ENCODE results near the gene VAMP8. TPM values are rescaled to one million over a fixed set of nuclear protein-coding genes. Genes with fewer than 3 reads are reported as not detected.

Gene VAMP8
- total and polyA plus RNA-seq, 2 of the 8 experiments (the other 6 are each of a cell fraction or from before 2014, with no cell fraction given): 34.4 to 69.7 TPM

DNA sequence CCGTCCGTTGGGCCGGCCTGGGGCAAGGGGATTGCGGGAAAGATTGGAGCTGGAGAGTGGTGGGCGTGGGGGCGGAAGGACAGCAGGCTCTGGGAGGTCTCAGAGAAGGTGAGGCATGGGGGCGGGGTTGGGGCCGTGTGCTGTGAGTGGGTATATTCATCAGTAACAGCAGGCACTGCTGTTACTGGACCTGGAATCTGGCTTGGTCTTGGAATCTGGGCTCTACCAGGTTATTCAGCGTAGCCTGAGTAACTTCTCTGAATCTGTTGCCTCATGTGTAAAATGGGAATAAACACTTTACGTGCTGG, 18.6 kb downstream of the VAMP8 start (continued):
- TF ChIP-seq CHD2 (IDR thresholded peaks at IDR 0.05; ENCODE audit: low read length) (no peak), RAD21 (IDR thresholded peaks at IDR 0.05 in 1 of 2, conservative IDR thresholded peaks at IDR 0.05 in 1 of 2; ENCODE audit: low read depth in 2 of 2, low read length in 2 of 2) (no peak), E2F6 (IDR thresholded peaks at IDR 0.05) (no peak)

Data from H1 (cell line).